Activated CD4-positive, alpha-beta T cell treated with anti-CD3 and anti-CD28 coated beads, Interleukin-10, Interleukin-2, amounts not matched to agents 100 ng/mL and 50 ng/mL, durations not matched to agents 16 hours and 8 hours (primary cell): ENCODE data around the gene PRKCZ.

Source experiments
- DNase-seq: peaks from one replicate; pipeline ENCODE4 v3.0.0-alpha.2; 2020

The PRKCZ gene

DNA sequence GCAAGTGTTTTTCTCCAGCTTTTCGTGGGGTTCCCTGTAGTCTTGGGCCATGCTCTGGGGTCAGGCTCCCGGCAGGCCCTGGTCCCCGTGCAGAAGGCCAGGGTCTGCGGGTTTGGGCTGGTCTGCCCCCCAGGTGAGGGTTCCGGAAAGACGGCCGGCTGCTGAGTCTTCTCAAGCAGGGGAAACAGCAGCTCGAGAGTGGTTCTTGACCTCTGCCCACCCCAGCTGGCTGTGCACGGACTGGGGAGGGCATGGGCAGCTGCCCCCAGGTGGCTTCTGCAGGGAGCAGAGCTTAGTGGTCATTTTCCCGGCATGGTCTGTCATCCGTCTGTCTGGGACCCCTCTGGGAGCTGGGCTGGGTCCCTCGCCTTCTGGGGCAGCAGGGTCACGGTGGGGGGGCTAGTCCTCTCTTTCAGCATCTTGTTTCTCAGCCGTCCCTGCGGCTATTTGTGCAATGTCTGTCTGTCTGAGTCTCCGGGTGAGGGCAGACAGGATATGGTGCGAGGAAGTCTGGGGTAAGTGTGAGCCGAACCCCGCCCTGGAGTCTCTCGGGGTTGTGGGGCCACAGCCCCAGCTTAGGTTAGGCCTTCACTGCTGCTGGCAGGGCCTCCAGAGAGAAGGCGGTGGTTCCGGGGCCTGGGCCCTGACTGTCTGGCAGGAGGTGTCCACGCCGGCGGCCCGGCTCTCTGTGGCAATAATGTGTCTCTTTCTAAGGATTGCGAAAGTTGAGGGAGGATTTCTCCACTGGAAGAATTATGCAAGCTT, 184.0 kb downstream of the PRKCZ start:
- DNase-seq: peak; percentile 85

DNA sequence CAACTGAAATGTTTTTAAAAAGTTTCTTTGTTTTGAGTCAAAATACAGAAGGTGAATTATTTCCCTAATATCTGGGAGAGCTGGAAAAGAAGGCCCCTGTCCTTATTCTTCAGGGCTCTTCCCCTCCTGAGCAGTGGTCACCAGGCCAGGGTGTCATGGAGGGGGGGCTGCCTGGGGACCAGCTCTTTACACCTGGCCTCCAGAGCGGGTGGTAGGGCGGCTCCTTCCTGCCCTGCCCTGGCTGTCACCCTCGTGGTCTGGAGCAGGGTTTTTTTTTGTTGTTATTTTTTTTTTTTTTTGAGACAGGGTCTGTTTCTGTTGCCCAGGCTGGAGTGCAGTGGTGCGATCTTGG, 184.5 kb downstream of the PRKCZ start:
- no peak for DNase-seq
